Gastroesophageal sphincter (tissue), 3 donors: Measurements from ENCODE around the gene ADAMTS17.

ENCODE experiments used
- EP300 ChIP-seq: sonication (generic); formaldehyde crosslinking; IDR thresholded peaks from one replicate; pipeline ENCODE4 v1.6.1; 2017; ENCODE audit warnings: antibody characterized with exemption, mild to moderate bottlenecking
- POLR2A ChIP-seq, 2 donors: fragments of 450-650 bp; IDR thresholded peaks; one replicate each; pipeline ENCODE4 v1.6.1; 2017; ENCODE audit warnings: antibody characterized with exemption in 2 of 2, mild to moderate bottlenecking in 2 of 2, moderate library complexity in 1 of 2
- TF ChIP-seq, protein P1 (sequence below), 4 experiments: fragments of 200-600 bp in 2 of 4; fragments of 450-650 bp in 2 of 4; sonication (generic) in 1 of 4; IDR thresholded peaks; one replicate each; pipeline ENCODE4 v1.5.1; 2017 to 2019; ENCODE audit warnings: antibody characterized with exemption in 4 of 4, mild to moderate bottlenecking in 2 of 4, moderate library complexity in 2 of 4

DNA sequence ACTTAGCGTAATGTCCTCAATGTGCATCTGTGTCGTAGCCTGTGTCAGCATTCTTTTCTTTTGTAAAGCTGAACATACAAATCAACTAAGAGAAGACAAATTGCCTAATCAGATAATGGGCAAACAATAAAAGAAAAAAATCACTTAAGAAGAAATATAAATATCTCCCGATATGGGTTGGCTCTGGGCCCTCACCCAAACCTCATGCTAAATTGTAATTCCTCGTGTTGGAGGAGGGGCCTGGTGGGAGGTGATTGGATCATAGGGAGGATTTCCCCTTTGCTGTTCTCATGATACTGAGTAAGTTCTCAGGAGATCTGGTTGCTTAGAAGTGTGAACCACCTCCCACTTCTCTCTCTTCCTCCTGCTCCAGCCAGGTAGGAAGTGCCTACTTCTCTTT, 323.6 kb downstream of the ADAMTS17 start:
- TF ChIP-seq, protein P1, sequence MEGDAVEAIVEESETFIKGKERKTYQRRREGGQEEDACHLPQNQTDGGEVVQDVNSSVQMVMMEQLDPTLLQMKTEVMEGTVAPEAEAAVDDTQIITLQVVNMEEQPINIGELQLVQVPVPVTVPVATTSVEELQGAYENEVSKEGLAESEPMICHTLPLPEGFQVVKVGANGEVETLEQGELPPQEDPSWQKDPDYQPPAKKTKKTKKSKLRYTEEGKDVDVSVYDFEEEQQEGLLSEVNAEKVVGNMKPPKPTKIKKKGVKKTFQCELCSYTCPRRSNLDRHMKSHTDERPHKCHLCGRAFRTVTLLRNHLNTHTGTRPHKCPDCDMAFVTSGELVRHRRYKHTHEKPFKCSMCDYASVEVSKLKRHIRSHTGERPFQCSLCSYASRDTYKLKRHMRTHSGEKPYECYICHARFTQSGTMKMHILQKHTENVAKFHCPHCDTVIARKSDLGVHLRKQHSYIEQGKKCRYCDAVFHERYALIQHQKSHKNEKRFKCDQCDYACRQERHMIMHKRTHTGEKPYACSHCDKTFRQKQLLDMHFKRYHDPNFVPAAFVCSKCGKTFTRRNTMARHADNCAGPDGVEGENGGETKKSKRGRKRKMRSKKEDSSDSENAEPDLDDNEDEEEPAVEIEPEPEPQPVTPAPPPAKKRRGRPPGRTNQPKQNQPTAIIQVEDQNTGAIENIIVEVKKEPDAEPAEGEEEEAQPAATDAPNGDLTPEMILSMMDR (IDR thresholded peaks at IDR 0.05) = no peak
- TF ChIP-seq EP300 = no peak
- no peak for TF ChIP-seq POLR2A (IDR thresholded peaks at IDR 0.05)
